Measurements from ENCODE around the gene RNF17.

RNF17 gene

DNA sequence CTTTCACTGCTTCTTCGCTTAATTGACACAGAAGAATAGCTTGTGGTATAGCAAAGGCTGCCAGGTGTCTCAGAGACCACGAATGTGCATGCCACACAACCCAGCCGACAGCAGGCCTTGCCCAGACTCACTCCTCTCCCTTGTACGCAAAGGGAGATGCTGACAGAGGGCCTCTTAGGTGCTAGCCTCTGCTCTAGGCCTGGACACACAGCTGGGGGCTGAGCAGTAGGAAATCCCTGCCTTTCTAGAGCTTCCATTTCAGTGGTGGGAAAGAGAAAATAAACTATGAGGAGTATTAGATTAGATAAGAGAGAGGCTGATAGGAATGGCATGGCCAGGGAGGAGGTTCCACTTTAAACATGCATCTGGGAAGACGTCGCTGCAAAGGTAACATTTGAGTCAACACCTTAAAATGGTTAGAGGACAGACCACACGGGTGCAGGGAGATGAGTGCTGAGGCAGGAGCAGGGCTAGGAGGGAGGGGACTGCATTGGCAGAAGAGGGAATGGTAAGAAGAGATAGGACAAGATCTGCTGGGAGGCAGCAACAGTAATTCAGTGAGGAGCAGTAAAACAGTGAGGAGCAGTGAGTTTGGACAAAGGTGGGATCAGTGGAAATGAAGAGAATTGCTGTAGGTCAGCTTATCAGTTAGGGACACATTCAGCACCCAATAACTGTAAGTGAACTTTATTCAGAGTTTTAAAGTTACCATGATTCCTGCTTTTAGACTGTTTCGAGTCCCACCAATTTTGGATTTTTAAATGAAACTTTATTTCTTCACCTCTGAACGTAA is 100.0 kb downstream of the RNF17 start:
- DNase-seq, result no peak

DNA sequence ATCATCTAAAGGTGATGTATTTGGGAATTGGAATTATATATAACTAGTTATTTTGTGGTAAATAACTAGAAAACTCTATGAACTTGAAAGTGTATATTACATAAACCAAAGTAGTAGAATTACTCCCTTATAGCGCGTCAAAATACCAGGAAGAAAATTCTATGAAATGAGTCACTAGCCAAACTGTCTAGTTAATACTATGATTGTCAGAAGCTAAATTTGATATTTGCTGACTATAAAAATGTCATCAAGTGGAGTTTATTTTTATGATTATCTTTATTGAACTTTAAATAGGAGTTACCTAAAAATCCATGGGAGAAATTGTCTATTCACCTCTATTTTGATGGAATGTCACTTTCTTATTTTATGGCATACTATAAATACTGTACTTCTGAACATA is 100.6 kb downstream of the RNF17 start:
- DNase-seq, result no peak

DNA sequence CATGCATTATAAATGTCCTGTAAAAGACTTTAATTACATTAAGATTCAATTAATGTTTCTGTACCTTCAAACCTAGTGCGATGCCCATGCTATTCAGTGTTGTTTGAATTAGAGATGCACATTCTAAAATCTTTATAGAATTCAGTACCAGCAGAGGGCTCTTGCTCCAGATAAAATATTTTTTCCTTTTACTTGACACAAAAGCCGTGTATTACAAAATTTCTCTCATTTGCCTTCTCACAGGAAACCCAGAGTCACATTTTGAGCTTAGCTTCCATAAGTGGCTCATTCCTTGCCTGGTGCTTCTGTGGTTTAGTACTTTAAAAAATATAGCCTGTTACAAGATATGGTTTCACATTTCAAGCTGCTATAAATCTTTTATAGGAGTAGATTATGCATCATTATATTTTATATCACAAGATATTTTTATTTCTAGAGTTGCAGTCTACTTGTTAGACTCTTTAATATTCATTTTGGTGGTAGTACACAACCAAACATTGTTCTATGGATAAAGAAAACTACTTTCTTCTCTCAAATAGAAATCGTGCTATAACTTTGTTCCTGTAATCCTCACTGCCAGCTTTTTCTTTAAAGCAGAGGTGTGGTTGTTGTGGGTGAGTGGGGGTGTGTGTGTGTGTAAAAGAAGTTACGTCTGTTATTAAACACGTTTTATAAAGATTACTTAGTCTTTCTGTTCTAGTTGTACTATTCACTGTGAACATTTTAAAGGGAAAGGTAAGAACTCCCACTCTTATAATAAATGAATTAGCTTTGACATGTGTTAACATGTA is 101.4 kb downstream of the RNF17 start:
- no peak for DNase-seq

DNA sequence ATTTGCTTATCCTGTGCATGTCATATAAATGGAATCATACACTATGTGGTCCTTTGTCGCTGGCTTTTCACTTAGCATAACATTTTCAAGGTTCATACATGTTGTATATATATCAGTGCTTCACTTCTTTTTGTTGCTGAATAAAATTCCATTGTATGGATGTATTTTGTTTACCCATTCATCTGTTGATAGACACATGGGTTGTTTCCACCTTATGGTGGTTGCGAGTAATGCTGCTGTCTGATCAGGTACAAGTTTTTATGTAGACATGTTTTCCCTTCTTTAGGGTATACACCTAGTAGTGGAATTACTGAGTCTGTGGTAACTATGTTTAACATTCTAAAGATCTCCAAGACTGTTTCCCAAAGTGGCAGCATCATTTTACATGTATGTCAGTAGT is 102.5 kb downstream of the RNF17 start:
- DNase-seq, result no peak

DNA sequence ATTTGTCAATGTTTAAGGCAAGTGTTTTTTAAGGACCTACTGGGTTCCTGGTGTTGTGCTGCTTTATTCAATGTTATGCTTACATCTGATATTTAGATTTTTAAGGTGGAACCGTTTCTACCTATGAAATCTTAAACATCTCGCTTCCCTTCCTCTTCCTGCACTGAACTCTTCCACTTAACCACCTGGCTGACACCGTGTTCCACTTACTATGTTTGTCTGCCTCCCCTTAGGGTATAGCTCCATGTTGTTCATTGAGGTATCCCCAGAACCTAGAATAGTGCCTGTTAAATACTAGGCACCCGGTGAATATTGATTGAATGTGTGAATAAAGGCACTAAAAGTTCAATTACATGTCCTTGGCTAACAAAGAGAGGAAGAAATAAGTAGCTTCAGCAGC is 104.9 kb downstream of the RNF17 start:
- no peak for DNase-seq

DNA sequence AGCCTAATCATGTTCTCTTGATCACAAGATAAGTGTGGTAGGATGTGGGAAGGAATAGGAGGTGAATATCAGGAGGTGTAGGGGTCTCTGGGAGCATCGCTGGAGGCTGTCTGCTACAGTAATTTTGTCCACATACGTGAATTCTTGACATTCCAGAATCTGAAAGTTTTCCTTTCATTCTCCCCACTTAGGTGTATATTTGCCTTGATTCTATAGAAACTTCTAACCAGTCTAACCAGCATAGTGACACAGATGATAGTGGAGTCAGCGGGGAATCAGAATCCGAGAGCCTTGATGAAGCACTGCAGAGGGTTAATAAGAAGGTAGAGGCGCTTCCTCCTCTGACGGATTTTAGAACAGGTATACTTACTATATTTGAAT is 106.4 kb downstream of the RNF17 start:
- DNase-seq, result no peak

DNA sequence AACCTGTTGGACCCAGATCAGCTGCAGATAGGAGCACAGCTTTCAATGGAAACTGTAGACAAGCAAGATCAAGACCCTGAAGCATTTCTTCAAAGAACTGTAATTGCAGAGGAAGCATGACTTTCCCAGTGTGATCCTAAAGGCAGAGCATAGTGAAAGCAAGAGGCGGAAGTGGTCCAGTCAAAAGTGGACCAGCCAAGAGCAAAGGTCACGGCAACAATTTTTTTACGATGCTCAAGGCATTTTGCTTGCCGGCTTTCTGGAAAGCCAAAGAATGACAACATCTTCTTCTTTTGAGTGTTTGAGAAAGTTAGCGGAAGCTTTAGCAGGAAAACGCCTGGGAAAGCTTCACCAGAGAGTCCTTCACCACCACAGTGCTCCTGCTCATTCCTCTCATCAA is 111.6 kb downstream of the RNF17 start:
- no peak for DNase-seq

DNA sequence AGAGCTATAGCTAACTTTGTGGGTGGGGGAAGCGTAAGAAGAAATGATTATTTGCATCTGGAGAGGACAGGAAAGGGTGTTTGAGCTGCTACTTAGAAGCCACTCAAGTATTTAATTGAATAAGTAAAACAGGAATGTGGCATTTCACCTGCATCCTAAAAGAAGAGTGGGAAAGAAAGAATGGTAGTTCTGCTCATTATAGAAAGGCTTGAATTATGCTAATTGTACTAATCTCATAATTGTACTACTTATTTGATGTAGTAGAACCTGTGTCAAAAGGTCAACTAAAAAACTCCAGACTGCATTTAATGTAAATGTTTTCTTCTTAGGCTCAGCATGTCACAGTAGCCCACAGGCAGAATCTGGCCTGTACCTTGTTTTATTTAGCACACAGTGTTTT is 113.6 kb downstream of the RNF17 start:
- DNase-seq, result no peak

DNA sequence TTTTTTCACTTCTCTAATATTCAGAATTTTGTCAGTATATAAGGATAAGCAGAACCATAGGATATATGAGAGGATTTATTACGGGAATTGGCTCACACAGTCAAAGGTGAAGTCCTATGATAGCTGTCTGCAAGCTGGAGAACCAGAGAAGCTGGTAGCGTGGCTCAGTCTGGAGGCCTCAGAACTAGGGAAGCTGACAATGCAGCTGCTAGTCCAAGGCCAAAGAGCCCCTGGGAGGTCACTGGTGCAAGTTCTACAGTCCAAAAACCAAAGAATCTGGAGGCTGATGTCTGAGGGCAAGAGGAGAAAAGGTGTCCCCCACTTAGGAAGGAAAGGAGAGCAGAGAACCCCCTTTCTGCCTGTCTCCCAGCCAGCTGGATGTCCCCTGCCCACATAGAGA is 114.4 kb downstream of the RNF17 start:
- no peak for DNase-seq

DNA sequence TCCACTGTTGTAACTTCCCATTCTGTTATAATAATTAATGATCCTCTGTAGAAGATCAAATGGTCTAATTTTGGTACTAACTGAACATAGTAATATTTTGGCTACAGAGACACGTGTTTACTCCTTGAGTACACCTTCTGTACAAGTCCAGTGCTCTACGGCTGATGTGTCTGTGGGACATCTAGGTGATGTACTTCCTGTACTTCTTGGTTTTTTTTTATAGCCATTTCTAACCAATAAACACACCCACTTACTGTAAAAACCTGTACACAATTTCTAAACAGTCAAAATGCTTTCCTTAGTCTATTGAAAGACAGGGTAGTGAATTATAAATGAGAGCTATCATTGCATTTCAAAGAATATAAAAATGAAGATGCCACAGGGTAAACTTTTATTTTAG is 118.7 kb downstream of the RNF17 start:
- DNase-seq, result no peak

DNA sequence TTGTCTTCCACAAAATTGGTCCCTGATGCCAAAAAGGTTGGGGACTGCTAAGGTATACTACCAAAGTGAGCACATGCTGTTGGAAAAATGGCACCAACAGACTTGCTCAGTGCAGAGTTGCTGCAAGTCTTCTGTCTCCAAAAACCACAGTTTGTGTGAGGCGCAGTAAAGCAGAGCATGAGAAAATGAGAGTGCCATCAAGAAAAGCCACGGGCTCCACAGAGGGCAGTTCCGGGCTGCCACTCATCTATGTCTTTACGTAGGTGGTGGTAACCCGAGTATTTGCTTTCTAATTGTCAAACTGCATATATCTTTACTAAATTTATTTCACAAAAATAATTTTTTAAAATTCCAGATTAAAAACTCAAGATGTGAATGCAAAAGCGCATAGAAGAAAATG is 123.8 kb downstream of the RNF17 start:
- DNase-seq, result no peak

DNA sequence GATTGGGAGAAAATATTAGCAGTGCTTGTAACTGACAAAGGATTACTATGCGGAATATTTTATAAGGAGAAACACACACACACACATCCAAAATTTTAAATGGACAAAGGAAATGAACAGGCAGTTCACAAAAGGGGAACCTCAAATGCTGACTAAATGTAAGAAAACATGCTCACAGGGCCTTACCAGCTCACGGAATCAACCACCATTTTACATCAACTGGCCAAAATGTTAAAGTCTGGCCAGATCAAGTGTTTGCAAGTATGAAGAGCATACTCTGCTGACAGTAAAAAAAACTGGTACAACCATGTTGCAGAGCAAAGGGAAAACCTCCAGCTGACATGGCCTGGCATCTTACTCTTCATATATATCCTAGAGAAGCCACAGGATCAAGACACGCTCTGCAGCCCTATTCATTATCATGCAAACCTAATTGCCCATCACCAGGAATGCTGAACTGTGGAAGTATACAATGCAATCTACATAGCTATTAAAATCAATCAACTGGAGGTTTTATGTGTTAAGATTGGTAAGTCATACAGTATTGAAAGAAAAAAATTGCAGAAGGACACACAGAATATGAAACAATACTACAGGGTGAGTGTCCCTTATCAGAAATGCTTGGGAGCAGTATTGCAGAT is 124.4 kb downstream of the RNF17 start:
- DNase-seq, result no peak

DNA sequence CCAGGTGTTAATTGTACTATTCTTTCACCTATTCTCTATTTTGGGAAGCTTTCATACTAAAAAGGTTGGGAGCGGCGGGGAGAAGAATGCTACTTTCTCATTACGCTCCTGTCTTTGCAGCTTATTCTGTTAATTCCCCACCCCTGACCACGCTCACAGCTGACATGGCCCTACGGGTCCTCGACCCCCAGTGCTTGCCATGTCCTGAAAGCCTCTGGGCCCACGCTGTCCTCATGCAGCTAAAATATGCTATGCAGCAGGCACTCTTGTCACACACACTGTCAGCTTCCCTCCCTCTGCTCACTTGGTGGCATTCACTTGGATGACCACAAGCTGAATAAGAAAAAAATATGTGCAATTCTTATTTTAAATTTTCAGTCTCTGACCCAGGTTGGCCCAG is 126.3 kb downstream of the RNF17 start:
- no peak for DNase-seq

DNA sequence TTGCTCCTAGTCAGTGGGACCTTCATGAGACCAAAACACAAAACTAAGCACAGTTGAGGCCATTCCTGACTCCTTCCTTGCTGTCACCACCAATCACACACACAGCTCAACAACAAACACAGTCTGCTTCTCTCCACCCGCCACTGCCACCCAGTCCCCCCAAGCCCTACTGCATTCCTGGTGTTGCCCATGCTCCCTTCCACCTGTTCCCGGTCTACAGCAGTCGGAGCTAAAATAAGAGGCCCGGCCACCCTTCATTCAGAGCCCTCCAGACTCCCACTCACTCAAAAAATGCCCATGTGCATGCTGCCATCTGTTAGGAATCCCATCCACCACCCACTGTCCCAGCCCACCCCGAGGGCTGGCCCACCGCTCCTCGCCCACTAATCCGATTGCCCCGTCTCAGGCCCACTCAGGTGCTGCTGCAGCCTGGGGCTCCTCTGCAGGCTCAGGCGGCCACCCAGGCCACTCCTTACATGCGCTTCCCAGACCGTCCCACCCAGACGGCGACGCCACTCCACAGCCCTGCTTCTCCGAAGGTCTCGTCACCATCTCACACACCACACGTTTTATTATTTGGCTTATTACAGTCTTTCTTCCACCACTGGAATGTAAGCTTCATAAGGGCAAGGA is 127.6 kb downstream of the RNF17 start:
- no peak for DNase-seq

DNA sequence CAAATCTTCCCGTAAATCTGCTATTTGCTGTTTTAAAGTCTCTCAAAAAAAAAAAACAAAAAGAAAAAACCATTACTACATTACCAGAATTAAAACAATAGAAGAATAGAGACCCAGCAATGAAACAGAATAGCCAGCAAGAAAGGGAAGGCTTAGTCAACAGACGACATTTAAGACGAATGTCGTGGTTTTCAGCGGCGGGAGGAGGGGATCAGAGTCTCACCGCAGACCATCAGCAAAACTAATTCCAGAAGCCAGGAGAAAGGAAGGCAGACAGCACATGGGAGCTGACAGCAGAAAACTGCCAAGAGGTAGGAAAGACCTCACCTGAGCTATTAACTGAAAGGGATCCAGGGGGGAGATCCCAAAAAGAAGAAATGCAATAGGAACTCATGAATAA is 128.9 kb downstream of the RNF17 start:
- no peak for DNase-seq

DNA sequence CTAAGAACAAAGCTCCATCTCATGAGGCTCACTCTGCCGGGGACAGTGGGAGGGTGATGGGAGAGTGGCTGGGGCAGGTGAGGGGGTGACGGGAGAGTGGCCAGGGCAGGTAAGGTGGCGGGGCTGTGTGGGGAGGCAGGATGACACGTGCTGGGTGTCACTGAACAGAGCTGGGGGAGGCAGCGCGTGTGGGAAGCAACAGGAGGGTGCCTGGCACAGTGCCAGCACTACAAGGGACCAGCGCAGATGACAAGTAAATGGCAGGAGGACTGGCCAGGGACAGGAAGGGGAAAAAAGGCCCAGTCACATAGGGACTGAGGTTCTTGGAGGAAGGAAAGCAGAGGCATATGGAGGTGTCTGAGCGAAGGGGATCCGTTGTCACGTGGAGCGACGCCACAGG is 129.9 kb downstream of the RNF17 start:
- DNase-seq, result no peak

DNA sequence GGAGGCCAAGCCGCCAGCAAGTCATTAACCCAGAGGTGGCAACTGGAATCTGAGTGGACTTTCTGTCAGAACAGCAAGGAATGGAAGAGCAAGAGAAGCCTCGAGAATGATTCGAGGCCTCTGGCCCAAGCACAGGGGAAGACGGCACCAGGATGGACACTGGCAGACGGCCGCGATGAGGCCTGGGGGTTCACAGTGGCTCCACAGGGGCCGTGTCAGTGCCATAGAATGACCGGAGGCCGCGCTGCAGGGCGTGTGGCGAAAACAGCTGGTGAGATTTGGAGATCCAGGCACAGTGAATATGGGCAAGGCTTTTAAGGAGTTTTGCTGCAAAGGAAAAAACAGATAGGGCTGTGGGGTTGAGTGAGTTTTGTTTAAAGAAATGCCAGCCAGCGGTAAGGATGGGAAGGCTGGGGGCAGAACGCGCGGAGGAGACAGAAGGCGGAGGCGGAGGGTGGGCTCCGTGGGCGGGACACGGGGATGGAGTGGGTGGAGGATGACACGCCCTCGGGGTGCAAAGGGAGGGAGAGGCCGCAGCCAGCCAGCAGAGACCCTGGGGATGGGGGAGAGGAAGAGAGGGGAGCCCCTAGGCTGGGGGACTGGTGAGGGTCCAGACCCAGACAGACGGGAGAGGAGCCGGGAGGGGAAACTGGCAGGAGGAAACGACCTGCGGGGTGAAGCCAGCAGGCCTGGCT is 130.5 kb downstream of the RNF17 start:
- DNase-seq, result no peak

DNA sequence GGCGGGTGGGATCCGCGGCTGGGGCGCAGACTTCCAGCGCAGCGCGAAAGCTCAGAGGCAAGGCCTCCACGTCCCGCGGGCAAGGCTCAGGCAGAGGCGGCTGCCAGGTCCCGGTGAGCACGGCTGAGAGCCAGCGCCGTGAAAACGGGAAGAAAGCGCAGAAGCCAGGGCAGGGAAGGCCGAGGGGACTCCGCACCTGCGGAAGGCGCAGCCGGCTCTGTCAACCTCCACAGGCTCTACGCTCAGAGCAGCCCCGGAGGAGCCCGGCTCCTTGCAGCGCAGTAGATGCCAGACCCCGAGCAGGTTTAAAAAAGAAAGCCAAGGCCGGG is 131.0 kb downstream of the RNF17 start:
- no peak for DNase-seq

DNA sequence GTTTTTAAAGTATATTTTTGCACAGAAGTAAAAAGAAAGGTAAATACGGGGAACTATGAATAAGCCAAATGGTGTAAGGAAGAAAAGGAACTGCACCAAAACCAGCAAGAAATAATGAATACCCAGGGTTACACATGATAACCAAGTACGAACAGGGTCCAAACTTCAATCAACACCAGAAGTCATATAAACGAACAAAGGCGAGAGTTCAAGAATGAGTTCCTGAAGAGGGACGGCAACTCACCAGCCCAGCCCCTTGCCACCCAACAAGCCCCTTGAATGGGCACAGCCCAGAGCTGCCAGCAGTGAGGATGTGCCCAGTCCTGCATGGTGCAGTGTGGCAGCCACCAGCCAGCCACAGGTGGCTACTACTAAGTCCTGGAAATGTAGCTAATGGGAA is 132.1 kb downstream of the RNF17 start:
- DNase-seq, result no peak

DNA sequence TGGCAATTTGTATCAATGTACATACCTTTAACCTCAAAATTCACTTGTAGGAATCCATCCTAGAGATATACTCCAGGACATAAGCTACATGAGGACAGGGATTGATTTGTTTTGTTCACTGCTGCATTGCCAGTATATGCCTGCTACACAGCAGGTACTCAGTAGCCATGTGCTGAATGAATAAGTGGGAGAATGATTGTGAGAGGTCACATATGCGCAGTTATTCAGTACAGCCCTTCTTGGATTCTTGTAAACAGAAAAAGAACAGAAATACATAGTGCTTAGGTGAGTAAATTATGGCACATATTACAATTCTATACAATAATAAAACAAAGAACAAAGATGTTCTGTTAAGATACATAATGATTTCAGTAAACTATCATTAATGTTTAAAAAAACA is 133.3 kb downstream of the RNF17 start:
- DNase-seq, result no peak

DNA sequence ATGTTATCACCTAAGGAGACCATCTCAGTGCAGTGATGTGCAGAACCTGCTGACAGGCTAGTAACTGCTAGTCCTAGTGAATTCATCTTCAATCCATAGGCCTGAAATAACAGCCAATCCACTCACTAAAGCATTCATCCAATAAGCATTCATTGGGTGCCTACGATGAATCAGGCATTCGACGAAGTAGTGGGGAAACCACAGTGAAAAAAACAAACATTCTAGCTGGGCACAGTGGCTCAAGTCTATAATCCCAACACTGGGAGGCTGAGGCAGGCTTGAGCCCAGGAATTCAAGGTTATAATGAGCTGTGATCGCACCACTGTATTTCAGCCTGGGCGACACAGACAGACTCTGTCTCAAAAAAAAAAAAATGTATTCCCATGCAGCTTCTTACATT is 135.6 kb downstream of the RNF17 start:
- no peak for DNase-seq

DNA sequence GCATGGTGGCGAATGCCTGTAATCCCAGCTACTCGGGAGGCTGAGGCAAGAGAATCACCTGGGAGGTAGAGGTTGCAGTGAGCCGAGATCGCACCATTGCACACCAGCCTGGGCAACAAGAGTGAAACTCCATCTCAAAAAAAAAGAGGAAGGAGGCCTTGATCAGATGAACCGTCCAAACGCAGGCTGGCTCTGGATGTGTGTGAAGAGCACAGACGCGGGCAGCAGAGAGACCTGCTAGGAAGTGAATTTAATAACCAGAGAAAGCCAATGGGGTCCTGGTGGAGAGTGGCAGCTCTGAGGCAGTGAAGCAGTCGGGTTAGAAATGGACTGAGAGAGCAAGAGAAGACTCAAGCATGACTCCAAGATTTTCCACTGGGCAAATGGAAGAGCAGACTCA is 136.5 kb downstream of the RNF17 start:
- DNase-seq, result no peak

DNA sequence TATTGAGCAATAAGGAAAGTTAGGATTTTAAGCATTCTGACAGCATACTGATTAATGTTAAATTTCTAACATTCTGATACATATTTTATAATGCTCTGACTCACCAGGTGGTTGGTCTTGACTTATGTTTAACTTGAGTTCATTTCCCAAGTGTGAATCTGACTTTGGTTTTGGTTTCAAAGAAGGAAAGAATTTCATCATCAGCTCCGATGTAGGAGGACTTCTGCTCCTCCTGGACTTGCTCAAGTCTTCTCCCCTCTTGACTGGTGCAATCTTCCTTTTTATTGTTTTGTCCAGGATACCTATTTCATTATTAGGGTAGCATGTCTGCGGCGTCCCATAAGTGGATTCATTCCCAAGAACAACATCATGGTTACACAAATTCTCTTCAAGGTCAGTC is 141.3 kb downstream of the RNF17 start:
- DNase-seq, result no peak
